AG20443 (cell line): ENCODE measurements around the gene ID4.
A peak's percentile ranks its signal among the peaks of the same experiment; 100 is the strongest.
"Not testable (repeated sequence)": the region's sequence is repeated elsewhere in the genome, so short reads cannot be mapped to it uniquely, and the experiment has no call there.

Source experiments
- DNase-seq: peaks from one replicate; pipeline ENCODE4 v3.0.0; 2012; ENCODE audit warnings: low spot score, mixed read lengths

ID4 gene

GRCh38 chr6:19833947-19834346, 3.2 kb upstream of the ID4 start:
- DNase-seq = no peak

- no peak for DNase-seq
These were observed 2.3 kb upstream of the ID4 start for GRCh38 chr6:19834858-19835257.

- no peak for DNase-seq
These were observed 1.6 kb upstream of the ID4 start for GRCh38 chr6:19835605-19836004.

GRCh38 chr6:19837511-19838441, 606 bp downstream of the ID4 start:
- peak; percentile 61 for DNase-seq

- DNase-seq = peak; percentile 39
These were observed 1.5 kb downstream of the ID4 start for GRCh38 chr6:19838442-19839236.

GRCh38 chr6:19839237-19839546, 2.0 kb downstream of the ID4 start:
- no peak for DNase-seq

GRCh38 chr6:19839788-19840187, 2.6 kb downstream of the ID4 start:
- no peak for DNase-seq

- DNase-seq = no peak
These were observed 4.0 kb downstream of the ID4 start for GRCh38 chr6:19841181-19841580.

GRCh38 chr6:19842030-19842615, 5.0 kb downstream of the ID4 start:
- DNase-seq = no peak

GRCh38 chr6:19844689-19845088, 7.5 kb downstream of the ID4 start:
- no peak for DNase-seq

GRCh38 chr6:19845266-19846041, 8.3 kb downstream of the ID4 start:
- no peak for DNase-seq

GRCh38 chr6:19848465-19849029, 11.4 kb downstream of the ID4 start:
- no peak for DNase-seq

GRCh38 chr6:19849196-19849595, 12.0 kb downstream of the ID4 start:
- DNase-seq = no peak

- DNase-seq = no peak
These were observed 12.6 kb downstream of the ID4 start for GRCh38 chr6:19849755-19850154.

- peak; percentile 88 for DNase-seq
These were observed 14.3 kb downstream of the ID4 start for GRCh38 chr6:19851241-19852089.

GRCh38 chr6:19852090-19852457, 14.9 kb downstream of the ID4 start:
- no peak for DNase-seq

GRCh38 chr6:19852927-19853326, 15.8 kb downstream of the ID4 start:
- DNase-seq = no peak

- DNase-seq = not testable (repeated sequence)
These were observed 17.3 kb downstream of the ID4 start for GRCh38 chr6:19854421-19855015.

GRCh38 chr6:19855536-19855935, 18.4 kb downstream of the ID4 start:
- DNase-seq = no peak

- DNase-seq = no peak
These were observed 20.0 kb downstream of the ID4 start for GRCh38 chr6:19857139-19857538.
